CD4-positive, alpha-beta T cell treated with Interleukin-6 for 4 hours (primary cell): ENCODE results near the gene DIS3L2.

Experiments used
- DNase-seq: peaks from one replicate; pipeline ENCODE4 v3.0.0-alpha.2; 2020; ENCODE audit warnings: mixed read lengths

The DIS3L2 gene

GRCh38 chr2:232200195-232200594 is 238.7 kb downstream of the DIS3L2 start:
- no peak for DNase-seq

DNA sequence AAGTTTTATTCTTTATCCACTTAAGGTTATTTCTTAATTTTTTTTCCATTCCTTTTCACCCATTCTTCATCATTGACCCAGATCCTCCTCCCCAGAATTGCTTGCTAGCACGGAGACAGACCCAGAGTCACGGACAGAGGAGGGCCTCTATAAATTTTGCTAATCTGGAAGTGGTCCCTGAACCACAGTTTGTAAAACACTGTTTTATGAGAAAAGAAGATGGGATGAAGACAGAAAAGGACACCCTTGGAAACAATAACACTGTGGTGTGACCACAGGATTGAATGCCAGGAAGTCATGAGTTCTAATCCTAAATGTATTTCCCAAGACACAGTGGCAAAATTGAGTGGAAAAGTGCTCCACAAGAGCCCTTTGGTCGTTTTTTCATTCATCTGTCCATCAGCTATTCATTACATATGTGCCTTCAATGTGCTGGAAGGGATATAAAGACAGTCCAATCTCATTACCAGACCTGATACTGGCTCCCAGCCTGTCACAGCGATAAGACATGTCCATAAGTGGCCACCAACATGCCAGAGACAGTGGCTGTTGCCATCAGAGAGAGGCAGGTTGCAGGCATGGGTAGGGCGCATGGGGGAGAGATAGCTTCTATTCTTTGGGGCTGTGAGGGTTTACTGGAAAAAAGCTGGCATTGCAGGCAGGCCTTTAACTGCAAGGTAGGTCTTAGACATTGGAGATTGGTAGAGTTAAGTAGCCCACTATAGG is 241.8 kb downstream of the DIS3L2 start:
- DNase-seq: no peak

DNA sequence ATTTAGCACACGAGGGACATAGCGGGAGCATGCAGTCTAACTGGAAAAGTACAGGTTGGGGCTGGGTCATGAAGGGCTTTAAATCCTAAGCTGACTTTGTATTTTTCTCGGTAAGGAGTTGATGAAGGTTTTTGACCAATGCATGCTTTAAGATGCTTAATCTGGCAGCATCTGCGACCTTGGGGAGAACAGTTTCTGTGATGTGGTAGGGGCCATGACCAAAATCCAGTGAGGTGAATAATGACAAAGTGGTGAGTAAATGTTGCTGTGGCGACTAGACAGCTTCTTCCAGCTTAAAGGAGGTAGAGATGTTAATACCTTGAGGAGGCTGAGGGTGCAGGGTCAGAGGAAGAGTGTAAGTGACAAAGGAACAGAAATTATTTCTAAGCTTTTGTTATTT is 242.4 kb downstream of the DIS3L2 start:
- no peak for DNase-seq

DNA sequence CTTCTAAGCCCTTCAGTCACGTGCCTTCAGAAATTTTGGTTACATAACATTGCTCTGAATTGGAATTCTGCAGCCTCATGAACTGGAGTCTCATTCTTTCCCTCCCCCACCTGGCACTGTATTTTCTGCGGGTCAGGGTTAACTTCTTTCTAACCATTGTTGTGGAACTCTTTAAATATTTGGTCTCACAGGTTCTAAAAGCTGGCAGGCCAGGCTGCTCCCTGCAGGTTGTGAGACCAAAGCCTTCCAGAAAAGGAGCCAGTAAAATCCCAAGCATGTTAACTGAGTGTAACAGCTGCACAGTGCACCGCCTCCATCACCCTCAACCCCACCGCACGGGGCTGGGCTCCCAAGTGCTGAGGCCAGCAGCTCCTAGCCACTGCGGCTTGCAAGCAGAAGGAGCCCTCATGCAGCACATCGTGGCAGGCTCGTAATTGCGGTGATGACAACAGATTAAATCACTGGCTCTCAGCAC is 243.0 kb downstream of the DIS3L2 start:
- DNase-seq: no peak

- DNase-seq: no peak
These were observed 245.7 kb downstream of the DIS3L2 start for GRCh38 chr2:232207174-232207573.

DNA sequence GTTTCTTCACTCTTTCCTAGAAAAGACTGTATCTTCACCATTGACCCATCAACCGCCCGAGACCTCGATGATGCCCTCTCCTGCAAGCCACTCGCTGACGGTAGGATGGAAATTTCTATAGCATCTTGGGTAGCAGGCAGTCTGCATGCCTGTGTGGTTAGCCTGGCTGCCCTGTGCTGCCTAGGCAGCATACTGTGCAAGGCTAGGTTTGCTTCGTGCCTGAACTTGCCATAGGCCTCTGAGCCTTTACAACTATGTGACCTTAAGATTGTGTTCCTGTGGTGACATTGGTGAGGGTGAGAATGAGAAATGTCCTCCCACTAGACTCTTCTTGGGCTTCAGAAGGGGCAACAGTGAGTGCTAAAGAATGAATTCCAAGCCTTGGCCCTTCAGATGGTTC is 248.8 kb downstream of the DIS3L2 start:
- no peak for DNase-seq

DNA sequence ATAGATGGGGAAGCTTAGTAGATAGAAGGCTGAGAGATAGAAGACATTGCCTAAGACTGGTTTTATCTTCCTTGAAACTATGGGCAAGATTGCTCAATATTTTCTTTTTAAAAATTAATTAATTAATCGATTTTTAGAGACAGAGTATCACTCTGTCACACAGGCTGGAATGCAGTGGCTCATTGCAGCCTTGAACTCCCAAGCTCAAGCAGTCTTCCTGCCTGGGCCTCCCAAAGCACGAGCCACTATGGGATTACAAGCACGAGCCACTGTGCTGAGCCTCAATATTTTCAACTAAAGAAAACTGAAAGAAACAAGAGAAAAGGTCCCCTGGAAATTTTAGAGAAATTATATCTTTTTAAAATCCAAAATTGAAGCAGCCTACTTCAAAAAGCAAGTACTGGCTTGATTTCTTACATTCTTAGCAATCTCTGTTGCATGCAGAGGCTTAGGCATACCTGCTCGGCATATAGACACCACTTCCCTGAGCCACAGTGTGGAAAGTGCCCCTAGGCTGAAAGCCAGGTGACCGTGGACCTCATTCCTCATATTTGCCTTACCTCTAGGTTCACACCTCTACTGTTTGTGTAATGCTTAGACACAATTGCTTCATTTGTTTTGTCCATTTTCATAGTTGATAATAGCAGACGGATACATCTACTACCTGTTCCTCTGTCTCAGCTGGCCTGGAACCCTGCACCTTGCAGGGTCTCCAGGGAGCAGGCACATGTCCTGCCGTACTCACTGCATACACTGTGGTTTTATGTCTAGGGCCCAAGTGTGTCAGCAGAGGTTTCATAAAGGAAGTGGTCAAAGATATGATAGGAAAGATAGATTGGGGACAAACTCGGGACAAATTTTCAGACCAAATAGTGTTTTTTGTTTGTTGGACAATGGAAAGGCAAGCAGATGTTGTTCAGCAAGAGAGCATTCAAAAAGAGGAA is 250.5 kb downstream of the DIS3L2 start:
- DNase-seq: no peak

DNA sequence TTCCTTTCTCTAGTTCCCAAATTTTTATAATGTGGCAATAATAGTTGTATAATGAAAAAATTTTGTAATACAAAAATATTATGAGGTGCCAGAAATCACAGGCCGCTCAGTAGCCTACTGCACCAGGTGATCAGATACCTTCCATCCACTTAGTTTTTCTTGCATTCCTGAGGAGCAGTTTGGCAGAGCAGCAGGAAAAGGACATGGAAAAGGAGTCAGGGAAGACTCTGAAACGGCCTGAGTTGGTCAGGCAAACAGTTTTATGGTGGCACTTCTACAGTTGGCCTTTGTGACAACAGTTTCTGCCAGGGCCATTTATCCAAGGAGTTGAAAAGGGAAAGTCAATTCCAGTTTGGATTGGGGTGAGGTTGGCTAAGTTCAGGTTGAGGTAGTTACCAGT is 251.7 kb downstream of the DIS3L2 start:
- DNase-seq: no peak

GRCh38 chr2:232214053-232214452 is 252.5 kb downstream of the DIS3L2 start:
- no peak for DNase-seq

GRCh38 chr2:232216028-232216427 is 254.5 kb downstream of the DIS3L2 start:
- no peak for DNase-seq

- no peak for DNase-seq
These were observed 257.4 kb downstream of the DIS3L2 start for GRCh38 chr2:232218778-232219495.

DNA sequence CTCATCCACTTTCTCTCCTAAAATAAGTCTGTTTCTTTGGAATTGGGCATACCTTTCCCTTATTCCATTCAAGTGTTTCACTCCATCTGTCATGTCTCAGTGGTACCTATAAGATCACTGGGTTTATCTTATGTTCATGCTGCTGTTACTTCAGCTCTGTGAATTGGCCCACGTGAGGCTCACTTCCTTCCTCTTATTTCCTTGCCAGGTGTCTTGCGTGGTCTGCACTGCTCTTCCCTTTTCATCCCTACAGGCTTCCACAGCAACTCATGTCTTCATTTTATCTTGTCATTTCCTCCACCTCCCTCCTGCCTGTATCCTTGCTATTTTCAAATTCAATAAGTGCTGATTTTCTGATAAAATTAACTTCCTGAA is 258.0 kb downstream of the DIS3L2 start:
- DNase-seq: no peak

DNA sequence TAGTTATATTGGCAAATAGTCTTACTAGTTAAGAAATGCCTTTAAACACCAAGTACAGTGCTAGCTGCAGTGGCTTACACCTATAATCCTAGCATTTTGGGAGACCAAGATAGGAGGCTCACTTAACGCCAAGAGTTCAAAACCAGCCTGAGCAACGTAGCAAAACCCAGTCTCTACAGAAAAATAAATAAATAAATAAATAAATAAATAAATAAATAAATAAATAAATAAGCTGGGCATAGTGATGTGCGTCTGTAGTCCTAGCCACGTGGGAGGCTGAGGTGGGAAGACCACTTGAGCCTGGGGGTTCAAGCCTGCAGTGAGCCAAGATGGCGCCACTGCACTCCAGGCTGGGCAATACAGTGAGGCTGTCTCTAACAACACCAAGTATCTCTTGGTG is 258.4 kb downstream of the DIS3L2 start:
- no peak for DNase-seq

- DNase-seq: no peak
These were observed 263.9 kb downstream of the DIS3L2 start for GRCh38 chr2:232225429-232225828.

DNA sequence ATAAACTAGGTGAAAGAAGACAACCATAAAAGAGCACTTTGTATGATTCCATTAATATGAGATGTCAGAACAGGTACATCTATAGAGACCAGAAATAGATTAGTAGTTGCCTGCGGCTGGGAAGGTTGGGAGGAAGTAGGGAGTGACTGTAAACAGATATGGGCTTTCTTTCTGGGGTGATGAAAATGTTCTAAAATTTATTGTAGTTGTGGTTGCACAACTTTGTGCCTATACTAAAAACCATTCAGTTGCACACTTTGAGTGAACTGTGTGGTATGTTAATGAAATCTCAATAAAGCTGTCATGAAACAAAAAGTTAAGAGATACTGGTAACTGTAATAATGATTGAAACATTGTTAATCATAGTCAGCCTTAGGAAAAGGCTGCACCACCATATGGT is 264.4 kb downstream of the DIS3L2 start:
- no peak for DNase-seq

DNA sequence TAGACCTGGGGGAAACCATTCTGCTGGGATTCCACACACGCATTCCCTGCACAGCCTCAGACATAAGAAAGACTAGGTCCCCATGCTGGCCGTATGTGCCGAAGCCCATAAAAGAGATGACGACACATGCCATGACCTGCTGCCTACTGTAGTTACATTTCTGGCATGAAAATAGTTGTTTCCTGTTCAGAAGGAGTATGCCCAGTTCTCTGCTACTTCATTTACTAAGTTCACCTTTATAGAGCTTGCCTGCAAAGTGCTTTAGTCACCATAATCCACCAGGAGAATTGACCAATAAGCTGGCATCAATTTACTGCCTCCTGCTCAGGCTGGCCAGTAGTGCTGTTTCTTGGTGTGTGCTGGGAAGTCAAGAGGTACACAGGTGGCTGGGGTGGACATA is 266.8 kb downstream of the DIS3L2 start:
- no peak for DNase-seq

- DNase-seq: no peak
These were observed 267.7 kb downstream of the DIS3L2 start for GRCh38 chr2:232228971-232229894.

GRCh38 chr2:232229911-232230310 is 268.4 kb downstream of the DIS3L2 start:
- DNase-seq: no peak

GRCh38 chr2:232230560-232230959 is 269.0 kb downstream of the DIS3L2 start:
- no peak for DNase-seq

GRCh38 chr2:232231554-232231953 is 270.0 kb downstream of the DIS3L2 start:
- no peak for DNase-seq

DNA sequence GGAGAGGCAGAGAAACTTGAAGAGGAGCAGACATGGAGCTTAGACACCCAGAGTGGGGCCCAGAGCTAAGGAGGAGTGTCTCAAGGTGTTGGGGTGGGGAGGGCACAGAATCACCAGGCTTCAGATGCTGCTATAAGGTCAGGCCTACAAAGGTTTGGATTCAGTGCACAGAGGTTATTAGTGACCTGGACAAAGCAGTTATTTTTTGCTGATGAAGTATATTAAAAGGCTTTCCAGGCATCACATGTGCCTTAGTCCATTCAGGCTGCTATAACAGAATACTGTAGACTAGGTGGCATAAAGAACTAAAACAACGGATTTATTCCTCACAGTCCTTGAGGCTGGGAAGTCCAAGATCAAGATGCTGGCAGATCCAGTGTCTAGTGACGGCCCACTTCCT is 271.4 kb downstream of the DIS3L2 start:
- no peak for DNase-seq

DNA sequence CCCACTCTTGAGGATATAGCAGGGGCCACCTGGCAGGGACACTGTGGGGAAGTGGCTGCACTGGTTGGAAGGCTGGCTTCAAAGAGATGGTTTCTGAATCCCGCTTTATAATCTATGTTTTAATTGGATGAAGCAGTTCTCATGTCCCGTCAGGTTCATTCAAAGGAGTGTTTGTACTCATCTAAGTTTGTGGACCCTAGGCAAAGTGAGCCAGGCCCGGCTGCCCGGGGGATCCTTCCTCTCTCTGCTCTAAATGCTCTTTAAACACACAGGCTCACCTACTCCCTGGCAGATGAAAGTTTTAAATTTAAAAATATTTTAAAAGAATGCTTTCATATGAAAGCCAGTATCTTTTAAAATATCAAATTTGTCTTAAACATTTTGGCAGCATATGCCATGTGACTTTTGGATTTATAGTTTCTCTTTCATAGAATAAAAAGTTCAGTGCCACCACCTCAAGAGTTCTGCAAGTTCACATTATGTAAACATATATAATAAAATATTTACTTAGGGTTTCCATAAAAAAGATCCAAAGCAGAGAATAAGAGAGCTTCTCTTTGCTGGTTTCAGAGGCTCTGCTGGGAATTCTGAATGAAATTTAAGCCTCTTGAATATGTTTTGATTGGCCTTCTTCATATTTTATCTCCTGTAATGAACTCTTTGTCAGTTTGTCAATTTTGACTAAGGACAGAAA is 273.6 kb downstream of the DIS3L2 start:
- no peak for DNase-seq
